ENCODE data around the gene SRRD. TPM values are rescaled to one million over a fixed set of nuclear protein-coding genes. Genes with fewer than 3 reads are reported as not detected.
A peak's percentile ranks its signal among the peaks of the same experiment; 100 is the strongest.

The SRRD gene
- total RNA-seq (2014; rRNA removed; shearing (Covaris generic)): 25.7 and 28.3 TPM in 2 replicates
- 20.2 and 22.5 TPM in 2 replicates for polyA plus RNA-seq (2016; fragmentation: Nextera tagmentation; extraction: Ambion mirVana)

- DNase-seq: peak; percentile 95
- no peaks in the 10 kb centered on the region for H3K36me3 ChIP-seq (ENCODE audit: low read depth)
- H3K4me1 ChIP-seq (ENCODE audit: insufficient read depth): peaks cover 20% of the 10 kb centered on the region
- peak within 1 kb of the TSS; percentile 85 for H2AFZ ChIP-seq
- TF ChIP-seq EZH2 (IDR thresholded peaks at IDR 0.05; ENCODE audit: insufficient read depth, poor library complexity, severe bottlenecking): no peak
- no peaks in the 10 kb centered on the region for H4K20me1 ChIP-seq (ENCODE audit: insufficient read depth)
- peaks cover 63% of the 10 kb centered on the region for H3K79me2 ChIP-seq (ENCODE audit: insufficient read depth)
- no peaks in the 10 kb centered on the region for H3K27me3 ChIP-seq (replicated peaks; ENCODE audit: insufficient read depth)
- peak within 1 kb of the TSS; percentile 99 for H3K4me2 ChIP-seq (ENCODE audit: unreplicated experiment)
- 1 to 2% methylated on average over 48 to 77 of the region's 85 CpGs for WGBS, 2 experiments (ENCODE audit: low coverage in 1 of 2, low lambda C conversion rate in 2 of 2, missing lambda C conversion rate in 2 of 2)
- H3K9me2 ChIP-seq (ENCODE audit: insufficient read depth): no peaks in the 10 kb centered on the region
- no peaks in the 10 kb centered on the region for H3K9me3 ChIP-seq (ENCODE audit: low read depth)
- in situ Hi-C loops (cut with MboI): no loop called here
- H3K9ac ChIP-seq: peak within 1 kb of the TSS; percentile 97
- H3F3A ChIP-seq (ENCODE audit: insufficient read depth): no peaks in the 10 kb centered on the region; the same call in 1 of the 2 replicates
- peak within 1 kb of the TSS; percentile 81 for H3K4me3 ChIP-seq
- peak within 1 kb of the TSS; percentile 80 for H3K27ac ChIP-seq
Observed at GRCh38 chr22:26483439-26484359, at the start of gene SRRD, which contains the start of gene HPS4. SRRD (plus strand) TSS chr22:26483877; CDS start chr22:26483891, 14 bp downstream. HPS4 (minus strand) TSS chr22:26483783; CDS start chr22:26481762, 2,021 bp downstream.

- no peaks in the 10 kb centered on the region for H4K20me1 ChIP-seq (ENCODE audit: insufficient read depth)
- DNase-seq: no peak
- no peaks in the 10 kb centered on the region for H3K9me3 ChIP-seq (ENCODE audit: low read depth)
- 78 to 79% methylated on average over 11 of the region's 11 CpGs for WGBS, 2 experiments (ENCODE audit: low coverage in 1 of 2, low lambda C conversion rate in 2 of 2, missing lambda C conversion rate in 2 of 2)
- TF ChIP-seq EZH2phosphoT487 (IDR thresholded peaks at IDR 0.05; ENCODE audit: insufficient read depth, low read depth) (no peak), EZH2 (IDR thresholded peaks at IDR 0.05; ENCODE audit: insufficient read depth, poor library complexity, severe bottlenecking) (no peak)
- H3K4me2 ChIP-seq (ENCODE audit: unreplicated experiment): no peak overlapping the region
- no peaks in the 10 kb centered on the region for H3K9me2 ChIP-seq (ENCODE audit: insufficient read depth)
- no peak overlapping the region for H3K4me3 ChIP-seq
- peaks cover 7% of the 10 kb centered on the region; the same call in 1 of the 2 replicates for H3K4me1 ChIP-seq (ENCODE audit: insufficient read depth)
- no peak overlapping the region for H3K9ac ChIP-seq
- H2AFZ ChIP-seq: no peak overlapping the region
- no peaks in the 10 kb centered on the region for H3K36me3 ChIP-seq (ENCODE audit: low read depth)
- no peak overlapping the region for H3K27ac ChIP-seq
- in situ Hi-C loops (cut with MboI): no loop called here
- no peaks in the 10 kb centered on the region for H3K27me3 ChIP-seq (replicated peaks; ENCODE audit: insufficient read depth)
- 0 out of 2 replicates have a peak, but pooled peaks cover 5% of the 10 kb centered on the region for H3F3A ChIP-seq (ENCODE audit: insufficient read depth)
- no peaks in the 10 kb centered on the region for H3K79me2 ChIP-seq (ENCODE audit: insufficient read depth)
Observed at GRCh38 chr22:26435327-26436093, 48.2 kb upstream of the SRRD start.

- in situ Hi-C loops (cut with MboI): no loop called here
- TF ChIP-seq EZH2 (IDR thresholded peaks at IDR 0.05; ENCODE audit: insufficient read depth, poor library complexity, severe bottlenecking): no peak
- no peak for TF ChIP-seq EZH2phosphoT487 (IDR thresholded peaks at IDR 0.05; ENCODE audit: insufficient read depth, low read depth)
Observed at GRCh38 chr22:26436903-26437515, 46.7 kb upstream of the SRRD start.

More at GRCh38 chr22:26436903-26437515, 46.7 kb upstream of the SRRD start:
- Histone ChIP-seq H4K20me1 (ENCODE audit: insufficient read depth) (no peaks in the 10 kb centered on the region), H3K9ac (no peak overlapping the region), H2AFZ (no peak overlapping the region), H3K4me1 (ENCODE audit: insufficient read depth) (peaks cover 7% of the 10 kb centered on the region; the same call in 1 of the 2 replicates), H3K79me2 (ENCODE audit: insufficient read depth) (no peaks in the 10 kb centered on the region), H3K4me2 (ENCODE audit: unreplicated experiment) (no peak overlapping the region), H3K9me3 (ENCODE audit: low read depth) (no peaks in the 10 kb centered on the region), H3K27me3 (replicated peaks; ENCODE audit: insufficient read depth) (no peaks in the 10 kb centered on the region), H3K36me3 (ENCODE audit: low read depth) (no peaks in the 10 kb centered on the region), H3K27ac (no peak overlapping the region), H3K9me2 (ENCODE audit: insufficient read depth) (no peaks in the 10 kb centered on the region), H3K4me3 (no peak overlapping the region), H3F3A (ENCODE audit: insufficient read depth) (no peaks in the 10 kb centered on the region)
- WGBS, 2 experiments (ENCODE audit: low coverage in 1 of 2, low lambda C conversion rate in 2 of 2, missing lambda C conversion rate in 2 of 2): 84 to 88% methylated on average over 11 of the region's 11 CpGs
- DNase-seq: no peak
